DND-41 (cell line): Measurements from ENCODE around the gene PI4K2B.
"Not testable (repeated sequence)": the region's sequence is repeated elsewhere in the genome, so short reads cannot be mapped to it uniquely, and the experiment has no call there.

ENCODE experiments used
- ATAC-seq: fragments of 200-7000 bp; cut with Tn5 transposase; 3 replicates; pipeline ENCODE4 v1.9.1; 2021; ENCODE audit warnings: low read depth; ENCODE audit not compliant: insufficient read depth
- DNase-seq: peaks from one replicate; pipeline ENCODE4 v3.0.0-alpha.2; 2020
- H2AFZ ChIP-seq: 2 replicates; pipeline ENCODE4 v1.6.0; 2012; ENCODE audit warnings: low read depth, low read length
- H3K27ac ChIP-seq: 2 replicates; pipeline ENCODE4 v1.5.1; 2012; ENCODE audit warnings: low read length, inconsistent platforms
- H3K27me3 ChIP-seq: fragments of 200-600 bp; sonication (generic); 2 replicates; pipeline ENCODE4 v1.6.0; 2012; ENCODE audit warnings: low read length, mild to moderate bottlenecking, inconsistent platforms; ENCODE audit not compliant: insufficient read depth, poor library complexity
- H3K36me3 ChIP-seq: 2 replicates; pipeline ENCODE4 v1.5.1; 2012; ENCODE audit warnings: low read length, inconsistent platforms; ENCODE audit not compliant: insufficient read depth
- H3K4me1 ChIP-seq: 2 replicates; pipeline ENCODE4 v1.5.1; 2012; ENCODE audit warnings: mild to moderate bottlenecking, low read length; ENCODE audit not compliant: insufficient read depth
- H3K4me2 ChIP-seq: 2 replicates; pipeline ENCODE4 v1.6.0; 2012; ENCODE audit warnings: mild to moderate bottlenecking, moderate library complexity, low read length, inconsistent platforms; ENCODE audit not compliant: insufficient read depth
- H3K4me3 ChIP-seq, 2 experiments: fragments of 200-600 bp in 1 of 2; shearing (Covaris generic) in 1 of 2; 2 replicates each; pipeline ENCODE4 v1.5.1; 2012 to 2016; ENCODE audit warnings: inconsistent platforms in 2 of 2, low read length in 2 of 2, mild to moderate bottlenecking in 2 of 2, low read depth in 1 of 2, moderate library complexity in 1 of 2
- H3K79me2 ChIP-seq: 2 replicates; pipeline ENCODE4 v1.6.0; 2012; ENCODE audit warnings: low read length, inconsistent platforms; ENCODE audit not compliant: insufficient read depth
- H3K9ac ChIP-seq: 2 replicates; pipeline ENCODE4 v1.6.0; 2012; ENCODE audit warnings: low read depth, mild to moderate bottlenecking, inconsistent platforms, low read length, moderate library complexity
- H3K9me3 ChIP-seq: 2 replicates; pipeline ENCODE4 v1.5.1; 2012; ENCODE audit warnings: low read length, moderate library complexity, mild to moderate bottlenecking, inconsistent platforms; ENCODE audit not compliant: insufficient read depth, severe bottlenecking
- H4K20me1 ChIP-seq: 2 replicates; pipeline ENCODE4 v1.6.0; 2012; ENCODE audit warnings: low read length; ENCODE audit not compliant: insufficient read depth
- EZH2 ChIP-seq: IDR thresholded peaks from 3 replicates; pipeline ENCODE4 v1.6.1; 2012; ENCODE audit warnings: borderline replicate concordance, low read depth, mild to moderate bottlenecking, moderate library complexity, low read length, inconsistent platforms; ENCODE audit not compliant: severe bottlenecking
- TF ChIP-seq, protein P1 (sequence below): IDR thresholded peaks from 2 replicates; pipeline ENCODE4 v1.5.1; 2012; ENCODE audit warnings: borderline replicate concordance, low read length, moderate library complexity, mild to moderate bottlenecking; ENCODE audit not compliant: poor library complexity, severe bottlenecking; ENCODE audit errors: extremely low read depth

Gene PI4K2B

DNA sequence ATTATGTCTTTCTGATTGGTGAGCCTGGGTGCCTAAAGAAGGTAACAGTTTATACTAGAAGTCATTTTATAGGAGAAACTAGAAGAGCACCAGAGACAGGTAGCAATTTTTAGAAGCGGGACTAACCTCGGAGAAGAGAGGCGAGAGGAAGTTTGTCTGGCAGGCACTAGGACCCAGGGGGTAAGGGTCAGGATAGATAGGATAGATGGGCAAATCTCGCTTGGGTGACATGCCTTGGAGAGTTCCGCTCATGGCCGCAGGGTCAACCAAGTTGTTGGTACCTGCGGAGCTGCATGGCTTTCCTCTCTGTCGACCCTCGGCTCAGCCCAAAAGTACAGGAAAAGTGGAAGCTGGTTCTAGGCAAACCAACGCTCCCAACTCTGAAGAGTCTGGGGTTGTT, 11.3 kb downstream of the PI4K2B start:
- H3K4me3 ChIP-seq: no peak overlapping the region
- H3K27ac ChIP-seq: no peak overlapping the region
- no peaks in the 10 kb centered on the region for H4K20me1 ChIP-seq
- no peak for TF ChIP-seq EZH2
- TF ChIP-seq, protein P1, sequence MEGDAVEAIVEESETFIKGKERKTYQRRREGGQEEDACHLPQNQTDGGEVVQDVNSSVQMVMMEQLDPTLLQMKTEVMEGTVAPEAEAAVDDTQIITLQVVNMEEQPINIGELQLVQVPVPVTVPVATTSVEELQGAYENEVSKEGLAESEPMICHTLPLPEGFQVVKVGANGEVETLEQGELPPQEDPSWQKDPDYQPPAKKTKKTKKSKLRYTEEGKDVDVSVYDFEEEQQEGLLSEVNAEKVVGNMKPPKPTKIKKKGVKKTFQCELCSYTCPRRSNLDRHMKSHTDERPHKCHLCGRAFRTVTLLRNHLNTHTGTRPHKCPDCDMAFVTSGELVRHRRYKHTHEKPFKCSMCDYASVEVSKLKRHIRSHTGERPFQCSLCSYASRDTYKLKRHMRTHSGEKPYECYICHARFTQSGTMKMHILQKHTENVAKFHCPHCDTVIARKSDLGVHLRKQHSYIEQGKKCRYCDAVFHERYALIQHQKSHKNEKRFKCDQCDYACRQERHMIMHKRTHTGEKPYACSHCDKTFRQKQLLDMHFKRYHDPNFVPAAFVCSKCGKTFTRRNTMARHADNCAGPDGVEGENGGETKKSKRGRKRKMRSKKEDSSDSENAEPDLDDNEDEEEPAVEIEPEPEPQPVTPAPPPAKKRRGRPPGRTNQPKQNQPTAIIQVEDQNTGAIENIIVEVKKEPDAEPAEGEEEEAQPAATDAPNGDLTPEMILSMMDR: no peak
- no peaks in the 10 kb centered on the region for H3K27me3 ChIP-seq
- H3K36me3 ChIP-seq: peaks cover 9% of the 10 kb centered on the region
- peaks cover 60% of the 10 kb centered on the region for H3K79me2 ChIP-seq
- DNase-seq (no peak), ATAC-seq (no peak)
- H3K4me1 ChIP-seq: no peaks in the 10 kb centered on the region
- peaks cover 8% of the 10 kb centered on the region for H3K9me3 ChIP-seq
- H2AFZ ChIP-seq: no peak overlapping the region
- no peak overlapping the region for H3K4me2 ChIP-seq
- no peak overlapping the region for H3K9ac ChIP-seq

DNA sequence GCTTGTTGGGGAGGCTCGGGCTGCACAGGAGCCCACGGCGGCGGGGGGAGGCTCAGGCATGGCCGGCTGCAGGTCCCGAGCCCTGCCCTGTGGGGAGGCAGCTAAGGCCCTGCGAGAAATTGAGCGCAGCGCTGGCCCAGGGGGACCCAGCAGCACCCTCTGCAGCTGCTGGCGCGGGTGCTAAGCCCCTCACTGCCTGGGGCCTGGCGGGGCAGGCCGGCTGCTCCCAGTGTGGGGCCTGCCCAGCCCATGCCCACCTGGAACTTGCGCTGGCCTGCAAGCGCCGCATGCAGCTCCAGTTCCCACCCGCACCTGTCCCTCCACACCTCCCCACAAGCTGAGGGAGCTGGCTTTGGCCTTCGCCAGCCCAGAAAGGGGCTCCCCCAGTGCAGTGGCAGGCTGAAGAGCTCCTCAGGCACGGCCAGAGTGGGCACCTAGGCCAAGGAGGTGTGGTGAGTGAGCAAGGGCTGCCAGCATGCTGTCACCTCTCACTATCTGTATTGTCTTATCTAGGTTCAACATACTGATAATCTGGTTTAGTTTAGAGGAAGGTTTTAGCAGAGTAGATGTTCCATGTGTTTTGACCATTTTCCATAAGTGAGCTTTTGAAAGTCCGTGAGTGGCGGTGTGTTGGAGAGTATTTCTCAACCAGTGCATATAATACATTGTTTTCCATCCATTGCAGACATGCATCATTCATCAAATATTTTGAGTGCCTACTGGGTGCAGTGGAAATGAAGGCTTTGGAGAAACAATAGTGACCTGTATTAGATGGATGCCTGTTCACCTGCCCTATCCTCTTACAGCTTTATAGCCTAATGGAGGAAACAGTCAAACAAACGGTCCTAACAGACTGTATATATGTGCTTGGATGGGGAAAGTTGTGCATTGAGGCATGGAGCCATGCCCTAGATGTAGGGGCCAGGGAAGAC, 13.1 kb downstream of the PI4K2B start:
- Histone ChIP-seq H3K36me3 (peaks cover 9% of the 10 kb centered on the region), H3K79me2 (peaks cover 62% of the 10 kb centered on the region), H3K4me1 (no peaks in the 10 kb centered on the region), H3K27ac (no peak overlapping the region), H3K9me3 (peaks cover 8% of the 10 kb centered on the region), H3K9ac (no peak overlapping the region), H4K20me1 (peaks cover 8% of the 10 kb centered on the region; the same call in 1 of the 2 replicates), H3K4me3 (no peak overlapping the region), H3K4me2 (no peak overlapping the region), H2AFZ (no peak overlapping the region), H3K27me3 (no peaks in the 10 kb centered on the region)
- TF ChIP-seq EZH2: no peak
- TF ChIP-seq, protein P1: no peak
- ATAC-seq: no peak
- no peak for DNase-seq

DNA sequence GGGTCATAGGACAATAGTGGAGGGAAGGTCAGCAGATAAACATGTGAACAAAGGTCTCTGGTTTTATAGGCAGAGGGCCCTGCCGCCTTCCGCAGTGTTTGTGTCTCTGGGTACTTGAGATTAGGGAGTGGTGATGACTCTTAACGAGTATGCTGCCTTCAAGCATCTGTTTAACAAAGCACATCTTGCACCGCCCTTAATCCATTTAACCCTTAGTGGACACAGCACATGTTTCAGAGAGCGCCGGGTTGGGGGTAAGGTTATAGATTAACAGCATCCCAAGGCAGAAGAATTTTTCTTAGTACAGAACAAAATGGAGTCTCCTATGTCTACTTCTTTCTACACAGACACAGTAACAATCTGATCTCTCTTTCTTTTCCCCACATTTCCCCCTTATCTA, 15.0 kb downstream of the PI4K2B start:
- not testable (repeated sequence) for H4K20me1 ChIP-seq, H3K9ac ChIP-seq, H3K4me1 ChIP-seq, H3K27me3 ChIP-seq, H3K36me3 ChIP-seq, H2AFZ ChIP-seq, H3K4me3 ChIP-seq, H3K27ac ChIP-seq, H3K9me3 ChIP-seq, DNase-seq, ATAC-seq, H3K4me2 ChIP-seq
- peaks cover 60% of the 10 kb centered on the region for H3K79me2 ChIP-seq

DNA sequence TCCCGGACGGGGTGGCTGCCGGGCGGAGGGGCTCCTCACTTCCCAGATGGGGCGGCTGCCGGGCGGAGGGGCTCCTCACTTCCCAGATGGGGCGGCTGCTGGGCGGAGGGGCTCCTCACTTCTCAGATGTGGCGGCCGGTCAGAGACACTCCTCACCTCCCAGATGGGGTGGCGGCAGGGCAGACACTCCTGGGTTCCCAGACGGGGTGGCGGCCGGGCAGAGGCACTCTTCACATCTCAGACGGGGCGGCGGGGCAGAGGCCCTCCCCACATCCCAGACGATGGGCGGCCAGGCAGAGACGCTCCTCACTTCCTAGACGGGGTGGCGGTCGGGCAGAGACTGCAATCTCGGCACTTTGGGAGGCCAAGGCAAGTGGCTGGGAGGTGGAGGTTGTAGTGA, 15.7 kb downstream of the PI4K2B start:
- H4K20me1 ChIP-seq, H2AFZ ChIP-seq: not testable (repeated sequence)

More for the DNA sequence above, 15.7 kb downstream of the PI4K2B start:
- H3K27me3 ChIP-seq, H3K4me2 ChIP-seq, H3K27ac ChIP-seq, H3K36me3 ChIP-seq, H3K9ac ChIP-seq, ATAC-seq, H3K4me1 ChIP-seq, H3K4me3 ChIP-seq, H3K9me3 ChIP-seq, DNase-seq: not testable (repeated sequence)
- H3K79me2 ChIP-seq: peaks cover 59% of the 10 kb centered on the region
